SK-N-SH treated with all-trans-retinoic acid at 6 μM for 48 hours (cell line): Measurements from ENCODE around the gene MYOCD.

ENCODE experiments used
- ATAC-seq: fragments of 200-7000 bp; cut with Tn5 transposase; 3 replicates; pipeline ENCODE4 v1.9.1; 2020; ENCODE audit warnings: mild to moderate bottlenecking, moderate library complexity
- ARNTL ChIP-seq: fragments of 450-650 bp; formaldehyde crosslinking; IDR thresholded peaks from 2 replicates; pipeline ENCODE4 v1.5.0; 2020; ENCODE audit warnings: low read depth, mild to moderate bottlenecking, moderate library complexity, borderline replicate concordance
- BACH2 ChIP-seq: fragments of 250-450 bp; sonication (Bioruptor Pico); IDR thresholded peaks from 2 replicates; pipeline ENCODE4 v1.9.0; 2021; ENCODE audit warnings: mild to moderate bottlenecking, borderline replicate concordance
- CREB5 ChIP-seq: fragments of 250-450 bp; sonication (Bioruptor Pico); IDR thresholded peaks from 2 replicates; pipeline ENCODE4 v1.5.1; 2020; ENCODE audit warnings: low read depth, mild to moderate bottlenecking, moderate library complexity
- CSRNP3 ChIP-seq: fragments of 250-450 bp; sonication (Bioruptor Pico); IDR thresholded peaks from 2 replicates; pipeline ENCODE4 v1.5.1; 2021; ENCODE audit warnings: mild to moderate bottlenecking, moderate library complexity
- ESRRG ChIP-seq: fragments of 250-450 bp; sonication (Bioruptor Pico); IDR thresholded peaks from 2 replicates; pipeline ENCODE4 v1.6.1; 2021; ENCODE audit warnings: mild to moderate bottlenecking
- ISL1 ChIP-seq: fragments of 250-450 bp; sonication (Bioruptor Pico); IDR thresholded peaks from 2 replicates; pipeline ENCODE4 v2.1.2; 2022; ENCODE audit warnings: mild to moderate bottlenecking, moderate library complexity
- OSR1 ChIP-seq: fragments of 250-450 bp; sonication (Bioruptor Pico); IDR thresholded peaks from 2 replicates; pipeline ENCODE4 v1.8.0; 2022; ENCODE audit warnings: moderate library complexity, mild to moderate bottlenecking, inconsistent platforms
- PATZ1 ChIP-seq: fragments of 250-450 bp; sonication (Bioruptor Pico); IDR thresholded peaks from 2 replicates; pipeline ENCODE4 v1.8.0; 2020; ENCODE audit warnings: mild to moderate bottlenecking, moderate library complexity, borderline replicate concordance
- POU6F1 ChIP-seq: fragments of 250-450 bp; sonication (Bioruptor Pico); IDR thresholded peaks from 2 replicates; pipeline ENCODE4 v1.8.0; 2021; ENCODE audit warnings: low read depth, mild to moderate bottlenecking, moderate library complexity, borderline replicate concordance
- PPARA ChIP-seq: fragments of 250-450 bp; sonication (Bioruptor Pico); IDR thresholded peaks from 2 replicates; pipeline ENCODE4 v1.5.0; 2020; ENCODE audit warnings: mild to moderate bottlenecking, borderline replicate concordance
- RARB ChIP-seq: fragments of 250-450 bp; sonication (Bioruptor Pico); IDR thresholded peaks from 2 replicates; pipeline ENCODE4 v1.8.0; 2021; ENCODE audit warnings: mild to moderate bottlenecking, moderate library complexity
- SNAI2 ChIP-seq: fragments of 250-450 bp; sonication (Bioruptor Pico); IDR thresholded peaks from 2 replicates; pipeline ENCODE4 v1.5.0; 2020; ENCODE audit warnings: mild to moderate bottlenecking, moderate library complexity
- TCF4 ChIP-seq: fragments of 250-450 bp; sonication (Bioruptor Pico); IDR thresholded peaks from 2 replicates; pipeline ENCODE4 v1.8.0; 2021; ENCODE audit warnings: mild to moderate bottlenecking, moderate library complexity, borderline replicate concordance
- TOX ChIP-seq: fragments of 250-450 bp; sonication (Bioruptor Pico); IDR thresholded peaks from 2 replicates; pipeline ENCODE4 v1.8.0; 2021; ENCODE audit warnings: mild to moderate bottlenecking, moderate library complexity, borderline replicate concordance
- TSHZ2 ChIP-seq: fragments of 250-450 bp; sonication (Bioruptor Pico); IDR thresholded peaks from 2 replicates; pipeline ENCODE4 v1.5.0; 2020; ENCODE audit warnings: mild to moderate bottlenecking, moderate library complexity
- ZC3H10 ChIP-seq: fragments of 250-450 bp; sonication (Bioruptor Pico); IDR thresholded peaks from 2 replicates; pipeline ENCODE4 v1.5.1; 2021; ENCODE audit warnings: mild to moderate bottlenecking, moderate library complexity
- ZFP3 ChIP-seq: fragments of 250-450 bp; sonication (Bioruptor Pico); IDR thresholded peaks from 2 replicates; pipeline ENCODE4 v1.5.0; 2020; ENCODE audit warnings: mild to moderate bottlenecking, moderate library complexity
- ZNF565 ChIP-seq: fragments of 450-650 bp; formaldehyde crosslinking; conservative IDR thresholded peaks from 2 replicates; pipeline ENCODE4 v1.5.0; 2020; ENCODE audit warnings: low read depth, mild to moderate bottlenecking, moderate library complexity
- ZNF70 ChIP-seq: fragments of 450-650 bp; formaldehyde crosslinking; IDR thresholded peaks from 2 replicates; pipeline ENCODE4 v1.5.0; 2020; ENCODE audit warnings: mild to moderate bottlenecking, moderate library complexity
- ZNF8 ChIP-seq: fragments of 450-650 bp; formaldehyde crosslinking; IDR thresholded peaks from 2 replicates; pipeline ENCODE4 v1.5.0; 2020; ENCODE audit warnings: mild to moderate bottlenecking, moderate library complexity

Gene MYOCD

GRCh38 chr17:12813664-12814063 is 148.0 kb downstream of the MYOCD start:
- no peak for ATAC-seq

GRCh38 chr17:12814718-12815117 is 149.0 kb downstream of the MYOCD start:
- ATAC-seq = no peak

More at GRCh38 chr17:12813664-12814063, 148.0 kb downstream of the MYOCD start:
- TF ChIP-seq ZFP3 (no peak), TOX (CRISPR knock-in tag) (no peak), ESRRG (CRISPR knock-in tag) (no peak), BACH2 (no peak), SNAI2 (CRISPR knock-in tag) (no peak), ZNF70 (no peak), ARNTL (CRISPR knock-in tag) (no peak), CREB5 (CRISPR knock-in tag) (no peak), ZNF565 (CRISPR knock-in tag) (no peak), CSRNP3 (no peak)
- TF ChIP-seq, all 23 proteins: peak for 0

More at GRCh38 chr17:12814718-12815117, 149.0 kb downstream of the MYOCD start:
- TF ChIP-seq PPARA (CRISPR knock-in tag) (no peak), PATZ1 (CRISPR knock-in tag) (no peak), TOX (CRISPR knock-in tag) (no peak), POU6F1 (CRISPR knock-in tag) (no peak), RARB (CRISPR knock-in tag) (no peak), ZNF70 (no peak), ZNF565 (CRISPR knock-in tag) (no peak), ZFP3 (no peak), TSHZ2 (CRISPR knock-in tag) (no peak), CREB5 (CRISPR knock-in tag) (no peak), ESRRG (CRISPR knock-in tag) (no peak), ZNF8 (CRISPR knock-in tag) (no peak), ARNTL (CRISPR knock-in tag) (no peak), BACH2 (no peak), SNAI2 (CRISPR knock-in tag) (no peak), CSRNP3 (no peak), OSR1 (no peak), TCF4 (CRISPR knock-in tag) (no peak), ISL1 (CRISPR knock-in tag) (no peak), ZC3H10 (CRISPR knock-in tag) (no peak)
